ENCODE measurements around the gene COL6A2. TPM values are rescaled to one million over a fixed set of nuclear protein-coding genes. Genes with fewer than 3 reads are reported as not detected.
A peak's percentile ranks its signal among the peaks of the same experiment; 100 is the strongest.

COL6A2 gene
- total RNA-seq, 1 experiment from 2014 or later: 129 TPM

GRCh38 chr21:46065215-46065913 is 32.5 kb upstream of the COL6A2 start:
- H3K27ac Mint-ChIP-seq: no peak overlapping the region

More at GRCh38 chr21:46065215-46065913, 32.5 kb upstream of the COL6A2 start:
- Histone ChIP-seq H3K4ac (ENCODE audit: low read depth, low read length) (no peak overlapping the region), H3K79me1 (ENCODE audit: insufficient read depth, low read depth, low read length, poor library complexity, severe bottlenecking) (no peaks in the 10 kb centered on the region), H3K79me2 (ENCODE audit: insufficient read depth, low read length) (no peaks in the 10 kb centered on the region), H3K4me2 (ENCODE audit: insufficient read depth, insufficient read length, low read length) (no peak overlapping the region), H3T11ph (ENCODE audit: low read length) (no peak overlapping the region), H2AK5ac (ENCODE audit: insufficient read length, low read length) (no peak overlapping the region), H4K5ac (ENCODE audit: insufficient read length, low read depth, low read length) (no peak overlapping the region), H3K4me1 (ENCODE audit: insufficient read depth, low read length) (no peaks in the 10 kb centered on the region), H3K27me3 (ENCODE audit: insufficient read depth, low read length) (no peaks in the 10 kb centered on the region), H3K27ac (ENCODE audit: insufficient read length, low read depth, low read length) (no peak overlapping the region), H4K8ac (replicated peaks; ENCODE audit: insufficient read length, low read depth, low read length) (no peak overlapping the region), H3K14ac (ENCODE audit: insufficient read depth, low read length) (no peak overlapping the region), H2BK5ac (ENCODE audit: insufficient read length, low read length) (no peak overlapping the region), H2AFZ (ENCODE audit: low read length) (no peak overlapping the region), H4K91ac (ENCODE audit: insufficient read length, low read depth, low read length) (no peak overlapping the region), H2BK20ac (ENCODE audit: low read depth, low read length, poor library complexity, severe bottlenecking) (no peak overlapping the region), H2BK120ac (ENCODE audit: low read depth, low read length, poor library complexity, severe bottlenecking) (no peak overlapping the region), H3K23ac (ENCODE audit: insufficient read length, low read depth, low read length) (no peak overlapping the region), H2BK12ac (ENCODE audit: insufficient read length, low read depth, low read length) (no peak overlapping the region), H3K9ac (ENCODE audit: extremely low read depth, insufficient read length, low read length) (no peak overlapping the region), H4K20me1 (ENCODE audit: control insufficient read depth, insufficient read depth, insufficient read length) (no peaks in the 10 kb centered on the region), H2BK15ac (ENCODE audit: low read depth, low read length) (no peak overlapping the region), H3K18ac (ENCODE audit: insufficient read length, low read depth, low read length) (no peak overlapping the region), H3K56ac (ENCODE audit: insufficient read length, low read depth, low read length) (no peak overlapping the region), H3K9me3 (ENCODE audit: control insufficient read depth, low read depth, low read length) (peaks cover 20% of the 10 kb centered on the region), H3K23me2 (ENCODE audit: insufficient read length, low read depth, low read length, poor library complexity, severe bottlenecking) (no peaks in the 10 kb centered on the region)
- no peak overlapping the region for H3K4me3 Mint-ChIP-seq
- DNase-seq: peak; percentile 30
- peaks cover 9 to 14% of the 10 kb centered on the region in 2 experiments for H3K4me1 Mint-ChIP-seq
- peaks cover 30% of the 10 kb centered on the region for H3K27me3 Mint-ChIP-seq (ENCODE audit: low read depth)
- H3K9me3 Mint-ChIP-seq: peaks cover 36 to 39% of the 10 kb centered on the region in 2 experiments
- peaks cover 7 to 29% (median 12%) of the 10 kb centered on the region in 3 experiments for H3K36me3 Mint-ChIP-seq (ENCODE audit: insufficient read depth in 1 of 3, low read depth in 3 of 3)
- WGBS (ENCODE audit: extremely low coverage, insufficient read length, low lambda C conversion rate): no CpG with 5 or more reads among the region's 22 CpGs
- TF ChIP-seq CTCF (conservative IDR thresholded peaks at IDR 0.05): no peak

All from H9 (cell line).